Natural killer cell (primary cell): ENCODE results near the gene P2RY2. TPM values are rescaled to one million over a fixed set of nuclear protein-coding genes. Genes with fewer than 3 reads are reported as not detected.

Experiments used
- ATAC-seq, 3 donors: fragments of 150-1000 bp in 2 of 3; fragments of 200-7000 bp in 1 of 3; cut with Tn5 transposase; 1 replicate in 1 of 3; 2 replicates in 2 of 3; pipeline ENCODE4 v1.10.0; 2021; ENCODE audit warnings: mild to moderate bottlenecking in 2 of 3, moderate library complexity in 2 of 3
- DNase-seq, 2 donors: peaks; one replicate each; pipeline versions ENCODE4 v3.0.0 to v3.0.0-alpha.2; 2013 to 2021; ENCODE audit warnings: mixed read lengths in 1 of 2
- H3K27ac ChIP-seq: one replicate; pipeline ENCODE4 v1.5.1; 2013; ENCODE audit warnings: mild to moderate bottlenecking, low read length
- H3K27me3 ChIP-seq: one replicate; pipeline ENCODE4 v1.6.1; 2013; ENCODE audit warnings: low read length; ENCODE audit not compliant: control insufficient read depth, insufficient read depth
- H3K36me3 ChIP-seq: one replicate; pipeline ENCODE4 v1.6.1; 2013; ENCODE audit warnings: low read length; ENCODE audit not compliant: control insufficient read depth, insufficient read depth
- H3K4me1 ChIP-seq: one replicate; pipeline ENCODE4 v1.6.1; 2013; ENCODE audit warnings: low read length; ENCODE audit not compliant: control insufficient read depth, insufficient read depth
- H3K4me3 ChIP-seq: one replicate; pipeline ENCODE4 v1.5.1; 2013; ENCODE audit warnings: low read length
- H3K9me3 ChIP-seq: one replicate; pipeline ENCODE4 v1.6.1; 2013; ENCODE audit warnings: low read length; ENCODE audit not compliant: control insufficient read depth, insufficient read depth
- H3K27ac Mint-ChIP-seq, 2 donors: one replicate each; pipeline ENCODE4 v1.8.0; 2022; ENCODE audit warnings: mild to moderate bottlenecking in 2 of 2, mixed read lengths in 2 of 2, moderate library complexity in 1 of 2
- H3K27me3 Mint-ChIP-seq, 2 donors: one replicate each; pipeline ENCODE4 v1.8.0; 2022; ENCODE audit warnings: low read depth in 2 of 2, mixed read lengths in 2 of 2
- H3K36me3 Mint-ChIP-seq: one replicate; pipeline ENCODE4 v1.8.0; 2022; ENCODE audit warnings: mixed read lengths
- H3K4me1 Mint-ChIP-seq, 2 donors: one replicate each; pipeline ENCODE4 v1.8.0; 2022; ENCODE audit warnings: mixed read lengths in 2 of 2
- H3K4me3 Mint-ChIP-seq: one replicate; pipeline ENCODE4 v1.8.0; 2022; ENCODE audit warnings: mild to moderate bottlenecking, moderate library complexity, mixed read lengths
- H3K9me3 Mint-ChIP-seq, 2 donors: one replicate each; pipeline ENCODE4 v1.8.0; 2022; ENCODE audit warnings: mixed read lengths in 2 of 2
- CTCF ChIP-seq: fragments of 200-600 bp; IDR thresholded peaks from one replicate; pipeline ENCODE4 v1.8.0; 2022; ENCODE audit warnings: antibody characterized with exemption
- WGBS: methylation state at CpG from one replicate; pipeline ENCODE4 v1.1.7; 2013; ENCODE audit warnings: missing lambda C conversion rate; ENCODE audit not compliant: insufficient coverage; 5-methylcytosine and 5-hydroxymethylcytosine counted together
- intact Hi-C: fragments of 100-400 bp; cut with micrococcal nuclease; formaldehyde crosslinking; loops from one replicate; pipeline ENCODE4 v1.14.2; 2022
- total RNA-seq, 4 donors: library from RNA; stranded (reverse); fragments of 120-200 nt in 1 of 4; gene quantifications; one replicate each; pipeline versions ENCODE4 v1.2.3 to v1.2.4, GENCODE V29; 2013 to 2022

Gene P2RY2
- total RNA-seq, 3 donors from 2014 or later (not counting 1 experiment from before 2014, with no cell fraction given): 0.27 to 1.0 (median 0.90) TPM

DNA sequence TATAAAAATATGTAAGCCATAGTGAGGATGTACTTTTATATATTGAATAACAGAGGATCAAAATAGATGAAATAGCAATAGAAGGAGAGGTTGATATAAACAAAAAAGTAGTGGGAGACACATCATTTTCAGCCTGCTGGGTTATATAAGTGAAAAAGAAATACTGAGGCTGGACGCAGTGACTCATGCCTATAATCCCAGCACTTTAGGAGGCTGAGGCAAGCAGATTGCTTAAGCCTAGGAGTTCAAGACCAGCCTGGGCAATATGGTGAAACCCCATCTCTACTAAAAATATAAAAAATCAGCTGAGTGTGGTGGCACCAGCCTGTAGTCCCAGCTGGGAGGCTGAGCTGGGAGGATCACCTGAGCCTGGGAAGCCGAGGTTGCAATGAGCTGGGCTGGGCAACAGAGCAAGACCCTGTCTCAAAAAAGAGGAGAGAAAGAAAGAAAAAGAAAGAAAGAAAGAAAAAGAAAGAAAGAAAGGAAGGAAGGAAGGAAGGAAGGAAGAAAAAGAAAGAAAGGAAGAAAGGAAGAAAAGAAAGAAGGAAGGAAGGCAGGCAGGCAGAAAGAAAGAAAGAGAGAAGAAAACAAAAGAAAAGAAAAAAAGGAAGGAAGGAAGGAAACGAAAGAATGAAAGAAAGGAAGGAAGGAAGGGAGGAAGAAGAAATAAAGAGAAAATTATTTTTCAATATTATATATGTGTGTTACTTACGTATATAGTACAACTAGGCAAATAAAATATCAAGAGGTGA is 7.0 kb upstream of the P2RY2 start:
- H3K9me3 Mint-ChIP-seq: no peaks in the 10 kb centered on the region
- Histone ChIP-seq H3K9me3 (no peaks in the 10 kb centered on the region), H3K4me3 (no peak overlapping the region), H3K27me3 (no peaks in the 10 kb centered on the region), H3K36me3 (no peaks in the 10 kb centered on the region), H3K27ac (no peak overlapping the region), H3K4me1 (peaks cover 14% of the 10 kb centered on the region)
- WGBS: 100% methylated on average over 2 of the region's 4 CpGs
- H3K27ac Mint-ChIP-seq: no peak overlapping the region
- ATAC-seq: no peak
- peaks cover 4 to 12% of the 10 kb centered on the region in 2 donors for H3K27me3 Mint-ChIP-seq
- no peak for DNase-seq
- H3K36me3 Mint-ChIP-seq: no peaks in the 10 kb centered on the region
- TF ChIP-seq CTCF: no peak
- intact Hi-C loops: no loop called here
- no peak overlapping the region for H3K4me3 Mint-ChIP-seq
- no peaks in the 10 kb centered on the region for H3K4me1 Mint-ChIP-seq

- 92% methylated on average over 7 of the region's 8 CpGs for WGBS
- no peak for TF ChIP-seq CTCF
- H3K4me3 ChIP-seq: no peak overlapping the region
- H3K27ac Mint-ChIP-seq: no peak overlapping the region
- H3K27me3 Mint-ChIP-seq: peaks cover 11 to 27% of the 10 kb centered on the region in 2 donors
- H3K36me3 ChIP-seq: no peaks in the 10 kb centered on the region
- no peak for ATAC-seq
- H3K9me3 ChIP-seq: no peaks in the 10 kb centered on the region
- H3K4me3 Mint-ChIP-seq: no peak overlapping the region
- H3K9me3 Mint-ChIP-seq: no peaks in the 10 kb centered on the region
- no peaks in the 10 kb centered on the region for H3K36me3 Mint-ChIP-seq
- no peaks in the 10 kb centered on the region for H3K27me3 ChIP-seq
- H3K27ac ChIP-seq: no peak overlapping the region
- DNase-seq: no peak
- peaks cover 21% of the 10 kb centered on the region for H3K4me1 ChIP-seq
- H3K4me1 Mint-ChIP-seq: peaks cover 4 to 6% of the 10 kb centered on the region in 2 donors
- intact Hi-C loops: no loop called here
Observed at GRCh38 chr11:73213196-73214143, 4.6 kb upstream of the P2RY2 start.

GRCh38 chr11:73215191-73216134 is 2.6 kb upstream of the P2RY2 start:
- intact Hi-C loops: no loop called here
- ATAC-seq (no peak), DNase-seq (no peak)
- TF ChIP-seq CTCF: no peak
- H3K4me3 ChIP-seq: no peak overlapping the region
- no peak overlapping the region for H3K27ac Mint-ChIP-seq
- 93% methylated on average over 4 of the region's 5 CpGs for WGBS
- H3K4me1 ChIP-seq: peaks cover 26% of the 10 kb centered on the region
- no peaks in the 10 kb centered on the region for H3K36me3 Mint-ChIP-seq
- H3K27me3 Mint-ChIP-seq: peaks cover 25 to 40% of the 10 kb centered on the region in 2 donors
- H3K27me3 ChIP-seq: no peaks in the 10 kb centered on the region
- H3K36me3 ChIP-seq: no peaks in the 10 kb centered on the region
- H3K27ac ChIP-seq: no peak overlapping the region
- H3K4me3 Mint-ChIP-seq: no peak overlapping the region
- no peaks in the 10 kb centered on the region for H3K9me3 ChIP-seq
- no peaks in the 10 kb centered on the region for H3K9me3 Mint-ChIP-seq
- H3K4me1 Mint-ChIP-seq: peaks cover 4 to 11% of the 10 kb centered on the region in 2 donors
